LNCaP clone FGC (cell line): ENCODE data around the gene OR9G4.

Source experiments
- DNase-seq: peaks from one replicate; pipeline ENCODE4 v3.0.0-alpha.2; 2011; ENCODE audit warnings: low read depth
- H3K4me3 ChIP-seq: 2 replicates; pipeline ENCODE4 v1.5.1; 2011; ENCODE audit warnings: mild to moderate bottlenecking, low read depth, low read length, control low read depth
- CTCF ChIP-seq: IDR thresholded peaks from 2 replicates; pipeline ENCODE4 v1.5.1; 2012; ENCODE audit warnings: mild to moderate bottlenecking; ENCODE audit not compliant: control insufficient read depth, insufficient read depth; ENCODE audit errors: extremely low read depth

Gene OR9G4

GRCh38 chr11:56705784-56706396 is 42.6 kb downstream of the OR9G4 start:
- no peak for TF ChIP-seq CTCF
- DNase-seq, result no peak
- H3K4me3 ChIP-seq, result no peak overlapping the region

- TF ChIP-seq CTCF, result no peak
- DNase-seq, result no peak
- no peak overlapping the region for H3K4me3 ChIP-seq
Measured at GRCh38 chr11:56700914-56701485, 47.5 kb downstream of the OR9G4 start.

GRCh38 chr11:56700242-56700913 is 48.1 kb downstream of the OR9G4 start:
- DNase-seq, result no peak
- TF ChIP-seq CTCF, result no peak

GRCh38 chr11:56698795-56699194 is 49.7 kb downstream of the OR9G4 start, which contains the start of gene OR9G1:
Gene OR9G1, plus strand, starts transcription at chr11:56699095. Its CDS starts 1,293 bp downstream, at chr11:56700388.
- DNase-seq, result no peak
- no peak within 1 kb of the TSS for H3K4me3 ChIP-seq
- TF ChIP-seq CTCF, result no peak

More at GRCh38 chr11:56700242-56700913, 48.1 kb downstream of the OR9G4 start:
- no peak overlapping the region for H3K4me3 ChIP-seq

- no peak for DNase-seq
- no peak for TF ChIP-seq CTCF
- no peak overlapping the region for H3K4me3 ChIP-seq
Measured at GRCh38 chr11:56693428-56693827, 55.1 kb downstream of the OR9G4 start.
